HG02981 (cell line): ENCODE results near the gene RGS6.

Experiments
- ATAC-seq: cut with Tn5 transposase; IDR thresholded peaks from one replicate; pipeline ENCODE4 v1.9.1; 2021; ENCODE audit warnings: mild to moderate bottlenecking, moderate library complexity; ENCODE audit not compliant: unreplicated experiment

Gene RGS6

DNA sequence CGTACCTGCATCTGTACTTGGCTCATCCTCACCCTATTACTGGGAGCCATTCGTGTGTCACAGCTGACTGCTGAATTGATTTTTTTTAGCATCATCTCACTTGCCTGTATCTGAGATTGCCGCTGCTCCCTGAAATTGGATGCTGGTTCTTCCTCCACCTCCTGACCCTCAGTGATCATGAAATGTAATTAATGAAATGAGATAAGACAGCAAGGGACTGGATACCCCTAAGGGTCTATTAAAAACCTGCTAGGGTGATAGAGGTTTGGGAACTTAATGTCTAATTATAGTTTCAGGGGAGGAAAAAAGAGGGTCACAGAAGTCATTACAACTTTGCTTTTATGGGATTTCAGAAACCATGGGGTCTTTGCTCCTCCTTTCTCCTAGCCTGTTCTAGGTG lies 551.1 kb downstream of the RGS6 start:
- ATAC-seq = no peak

DNA sequence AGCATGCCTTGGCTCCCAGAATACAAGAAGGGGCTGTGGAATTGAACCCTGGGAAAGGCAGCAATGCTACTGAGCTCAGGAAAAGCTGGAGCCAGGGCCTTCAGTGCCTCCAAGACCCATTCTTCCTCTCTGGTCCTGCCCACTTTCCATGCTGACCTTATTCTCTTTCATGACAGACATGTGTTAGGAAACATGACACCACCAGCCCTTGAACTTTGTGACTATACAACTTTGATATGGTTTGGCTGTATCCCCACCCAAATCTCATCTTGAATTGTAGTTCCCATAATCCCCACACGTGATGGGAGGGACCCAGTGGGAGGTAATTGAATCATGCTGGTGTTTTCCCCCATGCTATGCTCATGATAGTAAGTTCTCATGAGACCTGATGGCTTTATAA lies 553.5 kb downstream of the RGS6 start:
- no peak for ATAC-seq

GRCh38 chr14:72488514-72488913 lies 556.3 kb downstream of the RGS6 start:
- ATAC-seq = no peak

DNA sequence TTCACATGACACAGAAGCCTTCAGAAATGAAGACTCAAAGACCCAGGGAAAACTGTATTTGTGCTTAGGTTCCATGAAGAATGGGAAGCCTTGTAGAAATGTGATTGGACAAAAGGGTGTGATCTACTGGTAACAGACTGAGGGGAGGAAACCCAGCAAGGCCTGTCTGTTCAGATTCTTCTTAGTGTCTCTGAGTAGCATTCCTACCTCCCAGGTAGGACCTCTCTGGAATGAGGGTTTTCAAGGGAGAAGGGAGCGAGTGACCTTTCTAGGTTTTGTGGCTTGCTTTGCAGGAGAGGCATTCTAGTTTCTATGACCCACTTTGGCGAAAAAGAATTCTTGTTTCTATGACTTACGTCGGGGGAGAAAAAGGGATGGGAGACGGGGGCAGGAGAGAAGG lies 560.0 kb downstream of the RGS6 start:
- no peak for ATAC-seq

- no peak for ATAC-seq
These were observed 563.4 kb downstream of the RGS6 start for GRCh38 chr14:72495668-72496067.

DNA sequence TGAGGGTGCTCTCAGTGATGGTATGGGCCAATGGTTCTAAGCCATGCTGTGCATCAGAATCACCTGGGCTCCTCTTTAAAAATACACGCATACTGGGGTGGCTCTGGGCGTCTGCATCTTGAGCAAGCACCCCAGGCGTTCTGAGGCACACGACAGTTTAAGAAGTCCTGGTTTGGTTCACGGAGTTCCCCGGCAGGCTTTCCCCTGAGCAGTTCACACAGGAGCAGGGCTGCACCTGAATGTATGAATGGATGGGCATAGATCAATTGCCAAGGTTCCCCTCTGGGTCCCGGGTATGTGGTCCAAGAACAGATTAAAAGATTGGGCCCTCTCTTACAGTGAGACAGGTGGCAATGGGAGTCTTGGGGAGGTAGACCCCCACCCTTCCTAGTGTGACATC lies 566.4 kb downstream of the RGS6 start:
- ATAC-seq = no peak

- no peak for ATAC-seq
These were observed 567.5 kb downstream of the RGS6 start for GRCh38 chr14:72499746-72500145.

DNA sequence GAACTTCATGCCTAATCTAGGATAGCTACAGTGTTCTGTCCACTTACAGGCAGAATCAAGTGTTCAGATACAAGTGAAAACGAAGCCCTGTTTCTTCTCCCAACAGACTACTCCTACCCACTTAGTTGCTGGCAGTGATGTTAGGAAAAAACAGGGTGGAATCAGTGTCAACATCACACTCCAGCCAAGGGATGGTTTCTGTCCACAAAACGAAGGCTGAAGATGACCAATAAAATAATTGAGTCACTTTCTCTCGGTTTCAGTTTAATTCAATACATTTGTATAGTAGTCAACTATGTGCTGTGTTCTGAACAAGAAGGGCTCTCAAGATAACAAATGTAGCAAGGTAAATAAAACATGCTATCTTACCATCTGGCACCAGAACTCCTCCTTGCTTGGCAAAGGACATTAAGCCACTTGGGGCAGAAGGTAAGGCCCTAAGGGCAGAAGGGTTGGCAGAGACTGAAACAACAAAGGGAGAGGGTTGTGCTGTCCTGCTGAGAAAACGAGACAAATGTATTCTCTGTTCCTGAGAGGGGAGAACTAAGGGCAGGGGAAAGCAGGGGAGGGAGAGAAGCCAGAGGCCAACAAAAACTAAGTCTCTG lies 568.1 kb downstream of the RGS6 start:
- ATAC-seq = no peak

GRCh38 chr14:72501439-72501838 lies 569.2 kb downstream of the RGS6 start:
- ATAC-seq = no peak

- ATAC-seq = no peak
These were observed 571.0 kb downstream of the RGS6 start for GRCh38 chr14:72503271-72503670.

DNA sequence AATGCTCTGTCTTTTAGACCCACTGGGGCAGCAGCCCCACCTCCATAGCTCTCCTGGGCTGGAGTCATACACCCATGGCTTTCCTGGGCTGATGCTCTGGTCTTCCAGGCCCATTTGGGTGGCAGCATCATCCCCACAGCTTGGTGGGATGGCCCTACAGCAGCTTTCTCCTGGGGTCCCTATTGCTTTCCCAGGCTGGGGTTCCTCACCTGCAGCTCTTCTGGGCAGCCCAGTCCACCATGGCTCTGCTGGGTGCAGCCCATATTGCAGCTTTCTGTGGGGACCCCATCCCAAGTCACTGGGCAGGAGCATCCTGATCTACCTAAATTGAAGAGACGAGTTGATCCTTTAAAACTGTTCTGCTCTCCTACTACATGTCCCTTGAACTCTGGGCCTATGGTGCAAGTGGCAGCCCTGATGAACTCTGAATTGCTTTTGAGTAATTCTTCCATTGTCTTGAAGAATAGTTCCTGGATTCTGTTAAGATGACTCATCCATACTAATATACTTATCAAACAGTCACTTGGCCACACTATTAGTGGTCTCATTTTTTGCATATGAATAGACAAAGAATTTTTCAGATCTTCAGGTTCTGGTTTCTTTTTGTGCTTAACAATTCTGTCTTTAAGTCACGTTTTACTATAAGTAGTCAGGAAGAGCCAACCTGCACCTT lies 571.6 kb downstream of the RGS6 start:
- ATAC-seq = no peak

GRCh38 chr14:72510566-72510965 lies 578.3 kb downstream of the RGS6 start:
- no peak for ATAC-seq

DNA sequence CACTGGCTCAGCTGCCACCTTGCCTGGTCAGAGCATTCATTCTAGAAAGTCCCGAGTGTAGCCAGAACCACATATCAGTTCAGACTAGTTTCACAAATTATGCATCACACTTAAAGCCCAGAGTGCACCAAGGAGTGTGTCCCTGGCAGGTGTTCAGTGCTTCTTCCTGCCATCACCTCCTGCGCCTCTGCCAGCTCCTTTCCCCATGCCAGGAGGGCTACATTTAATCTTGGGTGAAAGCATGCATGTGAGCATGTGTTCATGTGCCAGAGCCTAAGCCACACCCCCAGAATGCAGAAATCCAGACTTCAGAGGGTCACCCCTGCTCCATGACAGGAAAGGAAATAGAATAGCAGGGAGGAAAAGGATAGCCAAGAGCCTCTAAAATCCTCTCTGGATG lies 580.1 kb downstream of the RGS6 start:
- ATAC-seq = no peak

DNA sequence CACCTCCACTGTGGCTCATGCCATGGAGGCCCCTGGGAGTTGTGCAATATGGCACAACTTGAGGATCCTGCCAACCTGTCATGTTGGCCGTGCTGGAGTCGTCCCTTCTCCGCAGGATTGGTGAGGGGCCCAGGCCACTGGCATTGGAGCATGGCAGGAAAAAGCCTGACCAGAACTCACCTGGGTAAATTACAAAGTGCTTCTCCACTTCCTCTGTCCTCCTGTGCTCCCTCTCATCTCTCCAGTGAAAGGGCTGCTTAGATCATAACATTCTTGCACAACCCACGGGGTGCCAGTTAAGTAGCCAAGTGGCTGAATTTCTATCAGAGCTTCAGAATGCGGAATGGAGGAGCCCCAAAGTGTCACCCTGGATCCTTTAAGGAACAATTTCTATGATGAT lies 580.7 kb downstream of the RGS6 start:
- ATAC-seq = no peak

- ATAC-seq = no peak
These were observed 581.1 kb downstream of the RGS6 start for GRCh38 chr14:72513346-72513745.

GRCh38 chr14:72513965-72514659 lies 581.9 kb downstream of the RGS6 start:
- no peak for ATAC-seq

GRCh38 chr14:72514660-72515025 lies 582.4 kb downstream of the RGS6 start:
- no peak for ATAC-seq

DNA sequence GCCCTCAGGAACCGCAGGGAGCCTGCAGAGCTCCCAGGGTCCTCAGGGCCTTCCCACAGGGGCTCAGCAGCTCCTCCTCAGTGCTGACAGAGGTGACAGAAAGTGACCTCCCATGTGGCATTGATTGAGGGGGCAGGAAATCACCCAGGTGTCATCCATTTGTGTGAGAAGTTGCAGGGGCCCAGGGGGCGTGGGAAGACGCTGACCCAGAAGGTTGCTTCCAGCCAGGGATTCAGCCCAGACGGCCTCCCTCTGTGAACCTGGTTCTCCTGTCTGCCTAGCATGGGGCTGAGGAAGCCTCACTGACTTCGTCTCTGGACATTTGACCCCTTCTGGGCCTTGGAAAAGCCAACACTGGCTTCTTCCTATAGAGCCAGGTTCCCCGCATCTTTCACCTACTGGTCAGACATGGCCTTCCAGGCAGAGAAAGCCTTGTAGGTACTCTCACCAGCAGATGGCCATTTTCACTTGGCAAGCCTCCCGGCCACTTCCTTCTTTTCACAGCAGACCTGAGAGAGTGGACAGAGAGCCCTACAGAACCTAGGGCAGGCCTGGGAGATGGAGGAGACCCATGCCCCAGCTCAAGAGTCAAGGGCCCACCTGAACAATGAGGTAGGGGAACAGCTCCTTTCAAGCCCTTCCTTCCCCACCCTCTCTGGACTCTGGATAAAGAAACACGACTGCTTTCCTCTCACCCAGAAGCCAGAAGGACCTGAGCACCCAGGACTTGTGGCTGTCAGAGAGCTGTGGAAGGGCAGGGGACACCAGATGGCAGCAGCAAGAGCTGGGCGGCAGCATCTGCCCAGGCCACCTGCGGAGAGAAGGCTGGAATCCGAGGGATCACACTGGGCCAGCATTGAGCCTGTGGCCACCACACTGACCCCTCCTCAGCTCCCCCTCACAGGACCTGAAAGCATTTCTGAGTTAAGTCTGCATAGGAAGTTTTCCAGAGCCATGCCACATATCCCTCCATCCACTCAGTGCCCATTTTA lies 583.8 kb downstream of the RGS6 start:
- ATAC-seq = no peak

DNA sequence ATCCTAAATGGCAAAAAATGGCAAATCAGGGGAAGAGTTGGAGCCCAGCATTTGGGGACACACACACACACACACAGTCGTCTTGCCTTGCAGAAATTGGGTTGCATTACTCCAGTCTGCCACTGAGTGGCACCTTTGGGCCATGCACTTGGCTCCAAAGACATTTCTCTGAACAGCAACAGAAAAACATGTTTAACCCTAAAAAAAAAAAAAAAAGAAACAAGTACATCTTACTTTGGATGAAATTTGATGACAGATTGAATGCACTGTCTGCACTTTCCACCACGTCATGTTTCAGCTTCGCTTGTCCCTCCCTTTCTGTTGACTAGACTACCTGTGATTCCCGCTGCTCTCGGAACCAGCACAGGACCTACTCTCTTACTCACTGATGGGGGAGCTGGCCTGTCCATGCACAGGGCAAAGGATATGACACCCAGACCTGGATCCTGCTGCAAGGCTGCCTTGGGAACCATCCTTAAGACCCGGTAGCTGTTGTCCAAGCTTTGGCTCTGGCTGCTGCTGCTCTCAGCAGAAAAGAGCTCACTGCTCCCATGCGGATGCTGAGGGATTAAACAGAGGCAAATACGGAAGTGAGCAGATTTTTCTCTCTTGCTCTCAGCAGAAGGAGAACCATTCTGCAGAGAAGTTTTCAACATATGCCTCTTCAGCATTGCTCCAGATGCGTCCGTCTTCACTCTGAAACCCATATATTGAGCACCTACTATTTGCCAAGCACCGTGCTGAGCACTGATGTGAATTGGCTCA lies 584.9 kb downstream of the RGS6 start:
- no peak for ATAC-seq

DNA sequence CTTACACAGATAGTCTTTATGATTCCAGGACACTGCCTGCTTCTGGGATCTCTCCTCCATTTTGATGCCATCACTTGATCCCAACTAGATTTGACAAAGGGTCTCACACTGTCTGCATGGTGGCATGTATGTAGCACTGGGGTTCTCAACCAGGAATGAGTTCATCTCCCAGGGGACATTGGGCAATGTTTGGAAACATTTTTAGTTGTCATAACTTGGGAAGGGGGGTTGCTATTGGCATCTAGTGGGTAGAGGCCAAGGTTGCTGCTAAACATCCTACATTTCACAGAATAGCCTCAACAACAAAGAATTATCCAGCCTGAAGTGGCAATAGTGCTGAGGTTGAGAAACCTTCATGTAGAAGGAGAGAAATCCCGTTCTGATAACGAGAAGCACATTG lies 585.5 kb downstream of the RGS6 start:
- ATAC-seq = no peak
